Measurements from ENCODE around the gene PER3.

DNA sequence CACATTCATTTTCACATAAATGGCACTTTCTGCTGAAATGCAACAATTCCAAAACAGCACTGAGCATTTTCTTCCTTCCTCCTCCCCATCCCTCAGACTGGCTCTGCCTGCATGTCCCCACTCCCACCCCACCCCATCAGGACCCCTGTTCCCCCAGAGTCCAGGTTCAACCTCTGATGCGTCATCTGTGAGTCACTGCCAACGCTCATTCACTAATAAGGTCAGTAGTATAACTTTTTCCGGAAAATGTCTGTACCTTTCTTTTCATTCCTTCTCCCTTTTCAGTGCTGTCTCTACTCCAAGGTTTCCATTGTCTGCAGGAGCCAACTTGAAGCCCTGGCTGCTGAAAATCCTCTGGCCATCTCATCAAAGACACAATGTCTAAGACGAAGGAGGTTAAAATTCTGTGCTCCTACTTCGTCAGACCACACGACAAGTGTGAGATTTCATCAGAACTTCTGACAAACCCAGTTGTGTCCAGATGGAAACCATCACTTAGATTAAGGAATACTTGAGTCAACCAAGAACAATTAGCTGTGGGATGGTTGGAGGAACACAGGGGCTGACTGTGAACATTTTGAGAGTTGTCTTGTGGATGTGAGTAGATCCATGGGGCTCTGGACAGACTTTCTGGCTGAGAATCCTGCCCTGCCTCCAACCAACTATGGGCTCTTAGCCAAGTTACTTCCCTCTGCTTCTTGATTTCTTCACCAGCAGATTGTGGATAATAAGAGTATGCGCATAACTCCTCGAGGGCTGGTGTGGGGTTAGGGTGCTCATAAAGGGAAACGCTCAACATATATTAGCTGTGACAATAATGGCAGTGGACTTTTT is 104.4 kb downstream of the PER3 start:
- no peak for TF ChIP-seq EZH2phosphoT487 (IDR thresholded peaks at IDR 0.05; ENCODE audit: borderline replicate concordance, low read length)
- TF ChIP-seq, protein P1, sequence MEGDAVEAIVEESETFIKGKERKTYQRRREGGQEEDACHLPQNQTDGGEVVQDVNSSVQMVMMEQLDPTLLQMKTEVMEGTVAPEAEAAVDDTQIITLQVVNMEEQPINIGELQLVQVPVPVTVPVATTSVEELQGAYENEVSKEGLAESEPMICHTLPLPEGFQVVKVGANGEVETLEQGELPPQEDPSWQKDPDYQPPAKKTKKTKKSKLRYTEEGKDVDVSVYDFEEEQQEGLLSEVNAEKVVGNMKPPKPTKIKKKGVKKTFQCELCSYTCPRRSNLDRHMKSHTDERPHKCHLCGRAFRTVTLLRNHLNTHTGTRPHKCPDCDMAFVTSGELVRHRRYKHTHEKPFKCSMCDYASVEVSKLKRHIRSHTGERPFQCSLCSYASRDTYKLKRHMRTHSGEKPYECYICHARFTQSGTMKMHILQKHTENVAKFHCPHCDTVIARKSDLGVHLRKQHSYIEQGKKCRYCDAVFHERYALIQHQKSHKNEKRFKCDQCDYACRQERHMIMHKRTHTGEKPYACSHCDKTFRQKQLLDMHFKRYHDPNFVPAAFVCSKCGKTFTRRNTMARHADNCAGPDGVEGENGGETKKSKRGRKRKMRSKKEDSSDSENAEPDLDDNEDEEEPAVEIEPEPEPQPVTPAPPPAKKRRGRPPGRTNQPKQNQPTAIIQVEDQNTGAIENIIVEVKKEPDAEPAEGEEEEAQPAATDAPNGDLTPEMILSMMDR (IDR thresholded peaks at IDR 0.05; ENCODE audit: low read depth, low read length, poor library complexity, severe bottlenecking), result no peak

Measured in DOHH2 (cell line).